Liver (tissue), 9 donors: ENCODE results near the gene CYLD. TPM values are rescaled to one million over a fixed set of nuclear protein-coding genes. Genes with fewer than 3 reads are reported as not detected.

Experiments used
- DNase-seq: peaks from one replicate; pipeline ENCODE4 v3.0.0-alpha.2; 2017; ENCODE audit warnings: low spot score
- H3K27ac ChIP-seq, 2 donors: one replicate each; pipeline ENCODE4 v1.7.0; 2013; ENCODE audit warnings: inconsistent platforms in 2 of 2, low read length in 2 of 2, control low read depth in 1 of 2, low read depth in 1 of 2, mild to moderate bottlenecking in 1 of 2
- H3K27me3 ChIP-seq, 4 donors: one replicate each; pipeline versions ENCODE4 v1.6.1 to v1.7.0; 2013; ENCODE audit warnings: low read length in 3 of 4, inconsistent platforms in 1 of 4, mild to moderate bottlenecking in 1 of 4, moderate library complexity in 1 of 4; ENCODE audit not compliant: control insufficient read depth in 4 of 4, insufficient read depth in 4 of 4
- H3K36me3 ChIP-seq, 4 donors: one replicate each; pipeline versions ENCODE4 v1.6.1 to v1.7.0; 2013; ENCODE audit warnings: low read length in 3 of 4, mild to moderate bottlenecking in 3 of 4, low read depth in 1 of 4, moderate library complexity in 1 of 4; ENCODE audit not compliant: control insufficient read depth in 4 of 4, insufficient read depth in 3 of 4
- H3K4me1 ChIP-seq, 4 donors: one replicate each; pipeline versions ENCODE4 v1.6.1 to v1.7.0; 2013; ENCODE audit warnings: low read length in 3 of 4, mild to moderate bottlenecking in 3 of 4, moderate library complexity in 1 of 4; ENCODE audit not compliant: control insufficient read depth in 4 of 4, insufficient read depth in 4 of 4
- H3K4me3 ChIP-seq, 3 donors: one replicate each; pipeline versions ENCODE4 v1.6.1 to v1.7.0; 2013; ENCODE audit warnings: low read length in 3 of 3, control low read depth in 1 of 3, low read depth in 1 of 3, mild to moderate bottlenecking in 1 of 3
- H3K9ac ChIP-seq, 2 donors: one replicate each; pipeline ENCODE4 v1.7.0; 2013; ENCODE audit warnings: low read length in 2 of 2, mild to moderate bottlenecking in 2 of 2, moderate library complexity in 2 of 2, control low read depth in 1 of 2, low read depth in 1 of 2
- H3K9me3 ChIP-seq, 4 donors: one replicate each; pipeline versions ENCODE4 v1.6.1 to v1.7.0; 2013; ENCODE audit warnings: low read length in 3 of 4; ENCODE audit not compliant: control insufficient read depth in 4 of 4
- EGR1 ChIP-seq, 2 donors: IDR thresholded peaks; 2 replicates each; pipeline ENCODE4 v1.6.1; 2016 to 2018; ENCODE audit warnings: antibody characterized with exemption in 2 of 2, low read depth in 2 of 2
- FOXA1 ChIP-seq: IDR thresholded peaks from 2 replicates; pipeline ENCODE4 v1.6.1; 2016; ENCODE audit warnings: antibody characterized with exemption
- FOXA2 ChIP-seq: IDR thresholded peaks from 2 replicates; pipeline ENCODE4 v1.6.1; 2016; ENCODE audit warnings: antibody characterized with exemption
- GABPA ChIP-seq, 2 donors: IDR thresholded peaks in 1 of 2; conservative IDR thresholded peaks in 1 of 2; 2 replicates each; pipeline ENCODE4 v1.6.1; 2016; ENCODE audit warnings: antibody characterized with exemption in 2 of 2, mild to moderate bottlenecking in 1 of 2, moderate library complexity in 1 of 2
- HNF4A ChIP-seq, 2 donors: conservative IDR thresholded peaks; 2 replicates each; pipeline ENCODE4 v1.6.1; 2016; ENCODE audit warnings: antibody characterized with exemption in 2 of 2, mild to moderate bottlenecking in 2 of 2
- HNF4G ChIP-seq: IDR thresholded peaks from 2 replicates; pipeline ENCODE4 v1.6.1; 2016; ENCODE audit warnings: antibody characterized with exemption
- JUND ChIP-seq, 2 donors: IDR thresholded peaks; 2 replicates each; pipeline ENCODE4 v1.6.1; 2016; ENCODE audit warnings: antibody characterized with exemption in 2 of 2
- NR2F2 ChIP-seq: IDR thresholded peaks from 2 replicates; pipeline ENCODE4 v1.6.1; 2016; ENCODE audit warnings: antibody characterized with exemption
- RAD21 ChIP-seq, 2 donors: IDR thresholded peaks; 2 replicates each; pipeline ENCODE4 v1.6.1; 2016; ENCODE audit warnings: antibody characterized with exemption in 2 of 2, mild to moderate bottlenecking in 2 of 2
- SP1 ChIP-seq: IDR thresholded peaks from 2 replicates; pipeline ENCODE4 v1.6.1; 2018; ENCODE audit warnings: antibody characterized with exemption, mild to moderate bottlenecking
- TAF1 ChIP-seq: conservative IDR thresholded peaks from 2 replicates; pipeline ENCODE4 v1.6.1; 2016; ENCODE audit warnings: antibody characterized with exemption, mild to moderate bottlenecking
- YY1 ChIP-seq: IDR thresholded peaks from 2 replicates; pipeline ENCODE4 v1.6.1; 2016; ENCODE audit warnings: antibody characterized with exemption, mild to moderate bottlenecking
- WGBS: extraction: QIAGEN DNeasy Blood & Tissue Kit; methylation state at CpG from one replicate; pipeline ENCODE4 v1.1.7; 2013; 5-methylcytosine and 5-hydroxymethylcytosine counted together
- polyA plus RNA-seq, 2 donors: library from polyadenylated mRNA; stranded (reverse) in 1 of 2; unstranded in 1 of 2; fragments of 200-250 nt in 1 of 2; fragments of >200 nt in 1 of 2; fragmentation: Nextera tagmentation in 1 of 2; extraction: Ambion mirVana in 1 of 2; gene quantifications; one replicate each; pipeline versions ENCODE4 v1.2.1 to v1.2.3, GENCODE V29; 2013 to 2015
- total RNA-seq, 2 donors: library from RNA; depleted of rRNA; stranded (reverse); fragments of >200 nt; gene quantifications; one replicate each; pipeline ENCODE4 v1.2.3, GENCODE V29; 2014
- TF ChIP-seq, protein P1 (sequence below): IDR thresholded peaks from 2 replicates; pipeline ENCODE4 v1.6.1; 2016; ENCODE audit warnings: antibody characterized with exemption
- TF ChIP-seq, protein P2 (sequence below): fragments of 150-350 bp; IDR thresholded peaks from 2 replicates; pipeline ENCODE4 v1.5.1; 2017; ENCODE audit warnings: improper control_type of control experiment, low read depth, low read length; ENCODE audit not compliant: missing input control
- TF ChIP-seq, protein P3 (sequence below): IDR thresholded peaks from 2 replicates; pipeline ENCODE4 v1.6.1; 2016; ENCODE audit warnings: antibody characterized with exemption
- TF ChIP-seq, protein P4 (sequence below): IDR thresholded peaks from 2 replicates; pipeline ENCODE4 v1.6.1; 2016; ENCODE audit warnings: antibody characterized with exemption, mild to moderate bottlenecking
- donor health status: healthy.
- donor health status: healthy.
- donor health status: healthy.
- donor health status: healthy.
- donor health status: healthy.

The CYLD gene
- total and polyA plus RNA-seq, 4 donors: 8.2 to 42.7 (median 13.8) TPM

DNA sequence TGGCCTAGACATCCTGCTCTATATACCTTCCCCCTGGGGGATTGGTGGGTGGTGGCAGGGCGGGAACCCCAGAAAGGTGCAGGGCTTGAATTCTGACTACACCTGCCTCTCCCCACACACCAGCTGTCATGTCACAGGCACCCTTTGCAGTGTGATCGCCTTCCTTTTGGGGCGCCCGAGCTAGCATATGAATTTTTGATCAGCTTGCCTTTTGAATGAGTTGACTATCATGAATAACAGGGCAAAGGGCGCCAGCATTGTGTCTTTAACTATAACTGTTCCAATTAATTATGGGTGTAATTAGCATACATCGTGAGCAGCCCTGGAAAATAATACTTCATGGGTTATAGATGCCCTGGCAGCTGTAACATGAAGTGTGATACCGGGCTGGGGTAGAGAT is 72.7 kb downstream of the CYLD start:
- DNase-seq: no peak
- Histone ChIP-seq H3K9ac (no peak overlapping the region), H3K4me1 (no peaks in the 10 kb centered on the region), H3K9me3 (no peaks in the 10 kb centered on the region), H3K27ac (no peak overlapping the region), H3K27me3 (no peaks in the 10 kb centered on the region), H3K36me3 (no peaks in the 10 kb centered on the region), H3K4me3 (no peak overlapping the region)
- no peak for TF ChIP-seq YY1
- TF ChIP-seq, protein P1, sequence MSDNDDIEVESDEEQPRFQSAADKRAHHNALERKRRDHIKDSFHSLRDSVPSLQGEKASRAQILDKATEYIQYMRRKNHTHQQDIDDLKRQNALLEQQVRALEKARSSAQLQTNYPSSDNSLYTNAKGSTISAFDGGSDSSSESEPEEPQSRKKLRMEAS: no peak
- TF ChIP-seq FOXA2: no peak
- TF ChIP-seq SP1: no peak
- TF ChIP-seq RAD21 (IDR thresholded peaks at IDR 0.05): no peak
- no peak for TF ChIP-seq EGR1 (IDR thresholded peaks at IDR 0.05; ENCODE audit: low read depth in 2 of 2)
- TF ChIP-seq, protein P2, sequence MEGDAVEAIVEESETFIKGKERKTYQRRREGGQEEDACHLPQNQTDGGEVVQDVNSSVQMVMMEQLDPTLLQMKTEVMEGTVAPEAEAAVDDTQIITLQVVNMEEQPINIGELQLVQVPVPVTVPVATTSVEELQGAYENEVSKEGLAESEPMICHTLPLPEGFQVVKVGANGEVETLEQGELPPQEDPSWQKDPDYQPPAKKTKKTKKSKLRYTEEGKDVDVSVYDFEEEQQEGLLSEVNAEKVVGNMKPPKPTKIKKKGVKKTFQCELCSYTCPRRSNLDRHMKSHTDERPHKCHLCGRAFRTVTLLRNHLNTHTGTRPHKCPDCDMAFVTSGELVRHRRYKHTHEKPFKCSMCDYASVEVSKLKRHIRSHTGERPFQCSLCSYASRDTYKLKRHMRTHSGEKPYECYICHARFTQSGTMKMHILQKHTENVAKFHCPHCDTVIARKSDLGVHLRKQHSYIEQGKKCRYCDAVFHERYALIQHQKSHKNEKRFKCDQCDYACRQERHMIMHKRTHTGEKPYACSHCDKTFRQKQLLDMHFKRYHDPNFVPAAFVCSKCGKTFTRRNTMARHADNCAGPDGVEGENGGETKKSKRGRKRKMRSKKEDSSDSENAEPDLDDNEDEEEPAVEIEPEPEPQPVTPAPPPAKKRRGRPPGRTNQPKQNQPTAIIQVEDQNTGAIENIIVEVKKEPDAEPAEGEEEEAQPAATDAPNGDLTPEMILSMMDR: no peak
- no peak for TF ChIP-seq TAF1
- no peak for TF ChIP-seq FOXA1
- TF ChIP-seq, protein P3, sequence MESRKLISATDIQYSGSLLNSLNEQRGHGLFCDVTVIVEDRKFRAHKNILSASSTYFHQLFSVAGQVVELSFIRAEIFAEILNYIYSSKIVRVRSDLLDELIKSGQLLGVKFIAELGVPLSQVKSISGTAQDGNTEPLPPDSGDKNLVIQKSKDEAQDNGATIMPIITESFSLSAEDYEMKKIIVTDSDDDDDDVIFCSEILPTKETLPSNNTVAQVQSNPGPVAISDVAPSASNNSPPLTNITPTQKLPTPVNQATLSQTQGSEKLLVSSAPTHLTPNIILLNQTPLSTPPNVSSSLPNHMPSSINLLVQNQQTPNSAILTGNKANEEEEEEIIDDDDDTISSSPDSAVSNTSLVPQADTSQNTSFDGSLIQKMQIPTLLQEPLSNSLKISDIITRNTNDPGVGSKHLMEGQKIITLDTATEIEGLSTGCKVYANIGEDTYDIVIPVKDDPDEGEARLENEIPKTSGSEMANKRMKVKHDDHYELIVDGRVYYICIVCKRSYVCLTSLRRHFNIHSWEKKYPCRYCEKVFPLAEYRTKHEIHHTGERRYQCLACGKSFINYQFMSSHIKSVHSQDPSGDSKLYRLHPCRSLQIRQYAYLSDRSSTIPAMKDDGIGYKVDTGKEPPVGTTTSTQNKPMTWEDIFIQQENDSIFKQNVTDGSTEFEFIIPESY: no peak
- TF ChIP-seq, protein P4, sequence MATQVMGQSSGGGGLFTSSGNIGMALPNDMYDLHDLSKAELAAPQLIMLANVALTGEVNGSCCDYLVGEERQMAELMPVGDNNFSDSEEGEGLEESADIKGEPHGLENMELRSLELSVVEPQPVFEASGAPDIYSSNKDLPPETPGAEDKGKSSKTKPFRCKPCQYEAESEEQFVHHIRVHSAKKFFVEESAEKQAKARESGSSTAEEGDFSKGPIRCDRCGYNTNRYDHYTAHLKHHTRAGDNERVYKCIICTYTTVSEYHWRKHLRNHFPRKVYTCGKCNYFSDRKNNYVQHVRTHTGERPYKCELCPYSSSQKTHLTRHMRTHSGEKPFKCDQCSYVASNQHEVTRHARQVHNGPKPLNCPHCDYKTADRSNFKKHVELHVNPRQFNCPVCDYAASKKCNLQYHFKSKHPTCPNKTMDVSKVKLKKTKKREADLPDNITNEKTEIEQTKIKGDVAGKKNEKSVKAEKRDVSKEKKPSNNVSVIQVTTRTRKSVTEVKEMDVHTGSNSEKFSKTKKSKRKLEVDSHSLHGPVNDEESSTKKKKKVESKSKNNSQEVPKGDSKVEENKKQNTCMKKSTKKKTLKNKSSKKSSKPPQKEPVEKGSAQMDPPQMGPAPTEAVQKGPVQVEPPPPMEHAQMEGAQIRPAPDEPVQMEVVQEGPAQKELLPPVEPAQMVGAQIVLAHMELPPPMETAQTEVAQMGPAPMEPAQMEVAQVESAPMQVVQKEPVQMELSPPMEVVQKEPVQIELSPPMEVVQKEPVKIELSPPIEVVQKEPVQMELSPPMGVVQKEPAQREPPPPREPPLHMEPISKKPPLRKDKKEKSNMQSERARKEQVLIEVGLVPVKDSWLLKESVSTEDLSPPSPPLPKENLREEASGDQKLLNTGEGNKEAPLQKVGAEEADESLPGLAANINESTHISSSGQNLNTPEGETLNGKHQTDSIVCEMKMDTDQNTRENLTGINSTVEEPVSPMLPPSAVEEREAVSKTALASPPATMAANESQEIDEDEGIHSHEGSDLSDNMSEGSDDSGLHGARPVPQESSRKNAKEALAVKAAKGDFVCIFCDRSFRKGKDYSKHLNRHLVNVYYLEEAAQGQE: no peak
- no peak for TF ChIP-seq HNF4G
- no peak for TF ChIP-seq GABPA (IDR thresholded peaks at IDR 0.05 in 1 of 2, conservative IDR thresholded peaks at IDR 0.05 in 1 of 2)
- no peak for TF ChIP-seq NR2F2
- no peak for TF ChIP-seq HNF4A (conservative IDR thresholded peaks at IDR 0.05)
- no peak for TF ChIP-seq JUND (IDR thresholded peaks at IDR 0.05)
- 95% methylated on average over 7 of the region's 7 CpGs for WGBS

DNA sequence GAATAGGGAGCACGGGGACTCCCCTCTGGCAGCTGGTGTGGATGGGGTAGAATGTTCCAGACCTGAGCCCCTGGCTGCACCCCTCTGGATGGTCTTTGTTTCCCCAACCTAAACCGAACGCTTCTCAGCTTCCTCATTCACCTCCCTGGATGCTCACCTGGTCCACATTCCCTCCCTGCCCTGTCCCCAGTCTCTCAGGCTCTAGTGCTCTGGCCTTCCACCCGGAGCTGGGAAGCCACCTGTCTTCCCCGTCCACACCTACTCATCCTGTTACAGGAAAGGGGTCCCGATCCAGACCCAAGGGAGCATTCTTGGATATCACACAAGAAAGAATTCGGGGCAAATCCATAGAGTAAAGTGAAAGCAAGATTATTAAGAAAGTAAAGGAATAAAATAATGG is 73.5 kb downstream of the CYLD start:
- no peak overlapping the region for H3K27ac ChIP-seq
- H3K4me1 ChIP-seq: no peaks in the 10 kb centered on the region
- DNase-seq: no peak
- 94% methylated on average over 7 of the region's 7 CpGs for WGBS
- no peaks in the 10 kb centered on the region for H3K27me3 ChIP-seq
- H3K9ac ChIP-seq: no peak overlapping the region
- H3K36me3 ChIP-seq: no peaks in the 10 kb centered on the region
- no peaks in the 10 kb centered on the region for H3K9me3 ChIP-seq
- no peak for TF ChIP-seq RAD21 (IDR thresholded peaks at IDR 0.05)
- TF ChIP-seq EGR1 (IDR thresholded peaks at IDR 0.05; ENCODE audit: low read depth in 2 of 2): no peak
- TF ChIP-seq YY1: no peak
- no peak overlapping the region for H3K4me3 ChIP-seq
